Nephron progenitor cell (in vitro differentiated cells): ENCODE results near the gene KCNMA1.
"Not testable (repeated sequence)": the region's sequence is repeated elsewhere in the genome, so short reads cannot be mapped to it uniquely, and the experiment has no call there.

Experiments
- DNase-seq: peaks from one replicate; pipeline ENCODE4 v3.0.0; 2021
- H3K27ac Mint-ChIP-seq: 2 replicates; pipeline ENCODE4 v1.8.0; 2021; ENCODE audit warnings: mild to moderate bottlenecking, moderate library complexity, mixed read lengths
- H3K27me3 Mint-ChIP-seq: 2 replicates; pipeline ENCODE4 v1.8.0; 2021; ENCODE audit warnings: mild to moderate bottlenecking, low read depth, mixed read lengths; ENCODE audit not compliant: poor library complexity
- H3K36me3 Mint-ChIP-seq: 2 replicates; pipeline ENCODE4 v1.8.0; 2021; ENCODE audit warnings: low read depth, mixed read lengths
- H3K4me1 Mint-ChIP-seq: 2 replicates; pipeline ENCODE4 v1.8.0; 2021; ENCODE audit warnings: mixed read lengths
- H3K4me3 Mint-ChIP-seq: 2 replicates; pipeline ENCODE4 v1.8.0; 2021; ENCODE audit warnings: mild to moderate bottlenecking, moderate library complexity, mixed read lengths
- H3K9me3 Mint-ChIP-seq: 2 replicates; pipeline ENCODE4 v1.8.0; 2021; ENCODE audit warnings: mild to moderate bottlenecking, moderate library complexity, mixed read lengths
- CTCF ChIP-seq: fragments of 200-600 bp; sonication (generic); IDR thresholded peaks from 2 replicates; pipeline ENCODE4 v1.5.0; 2021; ENCODE audit warnings: antibody characterized with exemption

The KCNMA1 gene

GRCh38 chr10:77391605-77392235 is 245.9 kb downstream of the KCNMA1 start:
- H3K9me3 Mint-ChIP-seq = no peaks in the 10 kb centered on the region
- H3K4me3 Mint-ChIP-seq = no peak overlapping the region
- H3K4me1 Mint-ChIP-seq = peaks cover 54% of the 10 kb centered on the region
- no peaks in the 10 kb centered on the region for H3K36me3 Mint-ChIP-seq
- H3K27ac Mint-ChIP-seq = no peak overlapping the region
- TF ChIP-seq CTCF = peak; percentile 52
- H3K27me3 Mint-ChIP-seq = peaks cover 23% of the 10 kb centered on the region
- peak; percentile 92 for DNase-seq

- Mint-ChIP-seq H3K36me3 (no peaks in the 10 kb centered on the region), H3K9me3 (no peaks in the 10 kb centered on the region), H3K27ac (no peak overlapping the region), H3K27me3 (peaks cover 24% of the 10 kb centered on the region), H3K4me1 (peaks cover 57% of the 10 kb centered on the region), H3K4me3 (no peak overlapping the region)
- TF ChIP-seq CTCF = no peak
- no peak for DNase-seq
Observed at GRCh38 chr10:77390481-77390891, 247.1 kb downstream of the KCNMA1 start.

GRCh38 chr10:77388571-77389100 is 249.0 kb downstream of the KCNMA1 start:
- Mint-ChIP-seq H3K27ac (no peak overlapping the region), H3K36me3 (no peaks in the 10 kb centered on the region), H3K4me1 (peaks cover 57% of the 10 kb centered on the region)

GRCh38 chr10:77387701-77388100 is 249.9 kb downstream of the KCNMA1 start:
- peaks cover 27% of the 10 kb centered on the region for H3K27me3 Mint-ChIP-seq
- not testable (repeated sequence) for H3K36me3 Mint-ChIP-seq, H3K9me3 Mint-ChIP-seq, H3K27ac Mint-ChIP-seq, DNase-seq, H3K4me3 Mint-ChIP-seq
- H3K4me1 Mint-ChIP-seq = peaks cover 54% of the 10 kb centered on the region

More at GRCh38 chr10:77388571-77389100, 249.0 kb downstream of the KCNMA1 start:
- H3K4me3 Mint-ChIP-seq = no peak overlapping the region
- H3K9me3 Mint-ChIP-seq = no peaks in the 10 kb centered on the region
- H3K27me3 Mint-ChIP-seq = peaks cover 28% of the 10 kb centered on the region
- DNase-seq = no peak
- no peak for TF ChIP-seq CTCF

- H3K4me1 Mint-ChIP-seq = peaks cover 52% of the 10 kb centered on the region
- H3K27me3 Mint-ChIP-seq = peaks cover 24% of the 10 kb centered on the region
- DNase-seq = no peak
- H3K27ac Mint-ChIP-seq = no peak overlapping the region
- H3K36me3 Mint-ChIP-seq = no peaks in the 10 kb centered on the region
- no peak for TF ChIP-seq CTCF
- no peaks in the 10 kb centered on the region for H3K9me3 Mint-ChIP-seq
- H3K4me3 Mint-ChIP-seq = no peak overlapping the region
Observed at GRCh38 chr10:77387247-77387646, 250.4 kb downstream of the KCNMA1 start.

- Mint-ChIP-seq H3K4me1 (peaks cover 51% of the 10 kb centered on the region), H3K4me3 (no peak overlapping the region), H3K27ac (no peak overlapping the region), H3K27me3 (peaks cover 24% of the 10 kb centered on the region), H3K9me3 (no peaks in the 10 kb centered on the region), H3K36me3 (no peaks in the 10 kb centered on the region)
- TF ChIP-seq CTCF = no peak
- no peak for DNase-seq
Observed at GRCh38 chr10:77386838-77387237, 250.8 kb downstream of the KCNMA1 start.
